HG02759 (cell line): Measurements from ENCODE around the gene SGK1.
"Not testable (repeated sequence)": the region's sequence is repeated elsewhere in the genome, so short reads cannot be mapped to it uniquely, and the experiment has no call there.

ENCODE experiments used
- ATAC-seq: cut with Tn5 transposase; IDR thresholded peaks from one replicate; pipeline ENCODE4 v1.9.1; 2021; ENCODE audit warnings: mild to moderate bottlenecking, moderate library complexity; ENCODE audit not compliant: unreplicated experiment

SGK1 gene

DNA sequence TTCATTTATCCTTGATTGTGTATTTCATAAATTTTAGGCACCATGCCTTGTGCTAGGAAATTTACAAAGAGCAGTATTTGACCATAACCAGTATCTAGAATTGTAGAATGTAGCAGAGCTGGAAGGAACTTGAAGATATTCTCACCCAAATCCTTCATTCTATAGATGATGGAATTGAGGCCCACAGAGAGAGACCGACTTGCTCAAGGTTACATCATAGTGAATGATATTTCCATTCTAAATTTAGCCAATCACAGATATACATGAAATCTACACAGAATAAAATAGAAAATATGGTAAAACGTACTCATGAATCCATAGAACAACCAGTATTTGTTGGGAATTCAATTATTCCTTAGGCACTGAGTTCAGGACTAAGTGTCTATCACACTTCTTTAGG is 10.9 kb upstream of the SGK1 start:
- ATAC-seq, result no peak

DNA sequence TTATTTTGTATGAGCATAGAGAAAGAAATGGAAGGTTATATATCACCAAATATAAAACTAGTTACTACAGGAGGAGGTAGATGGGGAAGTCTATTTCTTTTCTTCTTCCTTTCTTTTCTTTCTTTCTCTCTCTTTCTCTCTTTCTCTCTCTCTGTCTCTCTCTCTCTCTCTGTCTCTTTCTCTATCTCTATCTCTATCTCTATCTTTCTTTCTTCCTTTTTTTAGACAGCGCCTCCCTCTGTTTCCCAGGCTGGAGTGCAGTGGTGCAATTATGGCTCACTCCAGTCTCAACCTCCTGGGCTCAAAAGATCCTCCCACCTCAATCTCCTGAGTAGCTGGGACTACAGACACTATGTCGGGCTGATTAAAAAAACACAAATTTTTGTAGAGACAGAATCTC is 10.2 kb upstream of the SGK1 start:
- ATAC-seq, result no peak

- not testable (repeated sequence) for ATAC-seq
Measured at GRCh38 chr6:134326192-134326591, 8.3 kb upstream of the SGK1 start.

DNA sequence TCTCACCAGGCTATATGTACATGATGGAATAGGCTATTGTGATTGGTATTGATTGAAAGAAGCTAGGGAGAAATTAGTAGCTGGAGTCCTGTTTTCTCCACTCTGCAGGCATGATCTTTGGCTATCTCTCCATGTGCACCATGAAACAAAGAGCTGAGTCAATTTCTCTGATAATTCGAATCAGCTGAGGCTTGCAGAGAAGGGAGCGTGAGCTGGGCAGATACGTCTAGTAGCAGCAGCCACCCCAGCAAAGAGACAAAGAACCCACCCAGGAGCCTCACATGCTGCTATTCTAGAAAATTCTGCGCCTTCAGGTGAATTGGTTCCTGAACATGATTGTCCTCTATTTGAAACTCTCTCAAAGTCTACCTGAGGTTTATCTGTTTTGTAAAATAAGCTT is 6.9 kb upstream of the SGK1 start:
- ATAC-seq, result no peak

DNA sequence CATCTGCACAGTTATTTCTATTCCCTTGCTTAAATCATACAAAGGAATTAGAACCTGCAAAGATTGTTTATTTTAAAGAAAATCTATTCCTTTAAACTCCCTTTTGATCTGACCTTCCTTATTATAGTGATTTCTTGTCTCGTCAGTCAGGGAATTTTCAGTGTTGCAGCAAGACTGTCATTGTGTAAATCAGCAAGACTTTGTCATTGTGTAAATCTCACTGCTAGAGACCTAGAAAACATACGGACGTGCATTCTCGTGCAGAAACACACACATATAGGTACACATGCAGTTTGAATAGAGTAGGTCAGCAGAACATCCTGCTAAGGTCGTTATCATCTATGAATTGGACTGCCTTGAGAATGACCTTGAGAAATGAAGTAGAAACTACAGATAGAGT is 6.2 kb upstream of the SGK1 start:
- no peak for ATAC-seq

- no peak for ATAC-seq
Measured at GRCh38 chr6:134323698-134324097, 5.8 kb upstream of the SGK1 start.

GRCh38 chr6:134323294-134323693 is 5.4 kb upstream of the SGK1 start:
- ATAC-seq, result no peak

- no peak for ATAC-seq
Measured at GRCh38 chr6:134322216-134322615, 4.3 kb upstream of the SGK1 start.

DNA sequence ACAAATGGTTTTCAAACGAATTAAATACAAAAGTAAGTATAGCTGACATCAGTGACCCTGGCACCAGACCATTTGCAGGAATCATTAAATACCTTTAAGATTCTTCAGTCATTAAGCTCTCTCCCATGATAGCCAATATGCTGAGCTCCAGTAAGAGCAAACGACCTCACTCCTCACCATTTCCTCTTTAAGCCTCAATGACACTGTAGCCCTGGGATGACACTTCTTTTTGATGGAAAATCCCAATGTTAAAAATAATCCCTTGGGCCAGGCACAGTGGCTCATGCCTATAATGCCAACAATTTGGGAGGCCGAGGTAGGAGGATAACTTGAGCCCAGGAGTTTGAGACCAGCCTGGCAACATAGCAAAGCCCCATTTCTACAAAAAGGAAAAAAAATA is 3.3 kb upstream of the SGK1 start:
- ATAC-seq, result no peak

DNA sequence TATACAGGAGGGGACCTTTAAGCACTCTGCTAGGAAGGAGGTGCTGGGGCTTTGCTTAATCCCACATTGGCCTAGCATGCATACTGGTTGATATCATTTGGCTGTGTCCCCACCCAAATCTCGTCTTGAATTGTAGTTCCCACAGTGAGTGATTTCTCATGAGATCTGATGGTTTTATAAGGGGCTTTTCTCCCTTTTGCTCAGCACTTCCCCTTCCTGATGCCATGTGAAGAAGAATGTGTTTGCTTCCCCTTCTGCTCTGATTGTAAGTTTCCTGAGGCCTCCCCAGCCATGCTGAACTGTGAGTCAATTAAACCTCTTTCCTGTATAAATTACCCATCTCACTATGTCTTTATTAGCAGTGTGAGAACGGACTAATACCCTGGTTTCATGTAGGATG is 1.8 kb upstream of the SGK1 start:
- ATAC-seq, result not testable (repeated sequence)

- ATAC-seq, result no peak
Measured at GRCh38 chr6:134318974-134319281, 1.0 kb upstream of the SGK1 start.

DNA sequence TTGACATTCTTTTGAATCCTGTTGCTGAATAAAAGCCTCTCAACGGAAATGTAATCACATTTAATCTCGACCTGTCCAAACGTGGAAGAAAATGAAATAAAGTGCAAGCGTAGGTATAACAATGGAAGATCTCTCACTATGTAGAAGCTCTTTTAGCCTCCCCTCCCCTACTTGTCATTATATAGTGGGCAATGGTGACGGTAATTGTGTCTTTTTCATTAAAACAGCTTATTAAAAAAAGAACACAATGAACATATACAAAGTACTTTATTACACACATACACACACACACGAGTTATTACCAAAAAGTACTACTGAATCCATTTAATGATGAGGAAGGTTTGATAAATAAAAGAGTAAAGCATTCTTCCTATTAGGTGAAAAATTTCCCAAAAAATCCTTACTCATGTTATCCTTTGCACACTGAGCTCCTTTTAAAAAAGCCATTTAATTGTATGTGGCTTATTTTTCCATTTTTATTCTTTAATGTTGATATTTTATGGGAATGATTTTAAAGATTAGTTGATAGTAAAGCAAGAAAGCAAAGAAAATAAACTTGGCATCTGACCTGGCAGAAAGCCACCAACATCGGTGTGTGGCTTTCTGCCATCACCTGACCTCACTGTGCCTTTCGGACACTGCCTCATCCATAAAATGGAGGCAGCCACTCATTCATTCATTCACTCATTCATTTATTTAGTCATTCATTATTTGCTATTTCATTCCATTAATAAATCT is 493 bp upstream of the SGK1 start:
- no peak for ATAC-seq

DNA sequence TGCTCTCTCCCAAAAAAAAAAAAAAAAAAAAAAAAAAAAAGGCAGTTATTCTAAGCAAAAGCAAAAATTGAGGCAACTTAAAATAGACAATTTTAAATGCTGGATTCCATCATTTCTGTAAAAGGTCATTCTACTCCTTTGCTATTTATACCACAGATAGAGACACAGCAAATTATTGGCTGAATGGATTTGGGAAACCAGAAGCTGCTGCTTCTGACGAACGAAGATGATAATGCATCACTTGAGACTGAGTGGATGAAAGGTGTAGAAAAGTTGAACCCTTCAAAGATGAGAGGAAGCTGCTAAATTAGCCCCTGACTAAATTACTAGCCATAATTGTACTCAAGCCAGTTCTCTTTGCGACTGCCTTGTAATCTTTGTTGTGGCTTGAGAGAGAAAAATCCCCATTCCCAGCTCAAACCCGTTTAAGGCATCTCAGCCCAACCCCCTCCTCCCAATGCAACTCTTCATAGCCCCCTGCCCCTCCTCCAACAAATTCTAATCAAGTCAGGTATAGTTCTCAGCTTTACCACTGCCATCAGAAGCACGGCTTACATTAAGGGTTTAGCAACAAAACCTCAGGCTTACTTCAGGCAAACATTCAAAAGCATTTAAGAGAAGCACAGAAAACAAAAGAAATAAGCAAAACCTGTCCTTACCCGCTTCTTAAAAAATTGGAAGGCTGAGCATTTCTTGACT is 1.0 kb downstream of the SGK1 start:
- ATAC-seq, result no peak

DNA sequence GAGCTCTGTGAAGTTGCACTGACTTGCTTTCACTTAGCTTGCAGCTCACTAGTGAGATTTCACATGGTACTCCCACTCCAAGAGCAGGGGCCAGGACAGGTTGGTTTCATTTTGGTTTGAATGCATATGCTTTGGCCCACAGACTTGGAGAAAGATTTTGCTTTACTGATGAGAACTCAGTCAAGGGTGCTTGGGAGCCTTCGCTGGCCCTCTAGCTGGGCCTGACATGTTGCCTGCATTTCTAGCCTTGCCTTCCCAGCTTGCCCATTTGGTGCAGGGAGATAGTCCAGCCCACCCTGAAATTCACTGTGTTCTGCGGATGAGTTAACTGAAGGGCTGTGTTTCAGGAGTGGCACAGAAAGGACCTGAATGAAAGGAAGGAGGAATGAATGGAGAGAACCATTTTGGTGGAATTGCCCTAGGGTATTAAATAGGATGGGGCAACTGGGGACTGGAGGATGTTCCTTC is 1.9 kb downstream of the SGK1 start:
- no peak for ATAC-seq

DNA sequence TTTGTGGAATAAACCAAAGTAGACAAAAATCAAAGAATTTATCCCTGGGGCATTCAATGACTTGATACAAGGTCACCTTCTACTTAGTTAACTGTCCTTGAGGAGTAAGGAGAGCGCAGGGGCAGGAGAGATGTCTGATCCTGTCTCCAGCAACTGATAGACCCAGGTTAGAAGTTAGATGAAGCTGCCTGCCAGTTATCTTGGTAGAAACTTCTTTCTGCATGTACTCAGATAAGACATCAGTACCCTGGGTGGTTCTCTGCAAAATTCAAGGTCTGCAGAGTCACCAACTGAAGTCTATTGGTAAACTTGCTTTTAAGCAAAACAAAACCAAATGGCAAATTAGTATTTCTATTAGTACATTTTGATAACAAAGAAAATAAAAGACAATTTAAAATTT is 2.7 kb downstream of the SGK1 start:
- ATAC-seq, result no peak

GRCh38 chr6:134314006-134314821 is 3.7 kb downstream of the SGK1 start:
- ATAC-seq, result no peak

- ATAC-seq, result no peak
Measured at GRCh38 chr6:134312038-134312660, 5.8 kb downstream of the SGK1 start.

GRCh38 chr6:134310817-134311216 is 7.1 kb downstream of the SGK1 start:
- no peak for ATAC-seq

DNA sequence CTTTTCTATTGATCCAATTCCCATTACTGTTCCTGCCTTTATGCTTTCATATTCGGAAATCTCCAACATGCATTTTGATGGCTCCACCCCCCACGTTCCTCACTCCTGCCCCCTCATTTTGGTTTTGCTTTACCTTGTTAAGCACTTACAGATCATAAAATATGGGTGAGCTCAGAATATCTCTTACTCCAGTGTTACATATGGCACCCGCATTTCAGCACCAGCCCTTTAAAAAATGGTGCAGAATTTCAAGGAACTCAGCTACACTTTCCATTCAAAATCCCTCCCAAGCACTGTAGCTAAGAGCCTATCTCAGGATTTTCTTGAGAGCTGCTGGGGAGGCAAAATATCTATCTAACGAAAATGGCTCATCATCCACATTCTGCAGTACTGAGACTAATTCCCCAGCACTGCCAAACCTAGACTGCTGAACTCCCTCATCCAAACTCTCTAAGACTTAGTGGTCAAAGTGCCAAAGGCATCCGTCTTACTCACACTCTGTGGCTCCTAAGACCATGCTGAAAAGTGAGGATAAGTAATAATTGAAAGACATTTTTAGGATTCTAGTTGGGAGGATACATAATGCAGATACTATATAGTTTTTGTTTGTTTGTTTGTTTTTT is 7.8 kb downstream of the SGK1 start:
- ATAC-seq, result no peak

GRCh38 chr6:134309227-134309626 is 8.7 kb downstream of the SGK1 start:
- no peak for ATAC-seq

- no peak for ATAC-seq
Measured at GRCh38 chr6:134308800-134309199, 9.1 kb downstream of the SGK1 start.
